ENCODE results near the gene GRIN2D. TPM values are rescaled to one million over a fixed set of nuclear protein-coding genes. Genes with fewer than 3 reads are reported as not detected.

The GRIN2D gene
- polyA plus RNA-seq, 3 donors: 0.13 to 0.29 TPM; not detected in 1

GRCh38 chr19:48351341-48351752, 42.1 kb upstream of the GRIN2D start:
- Histone ChIP-seq H3K4me3 (replicated peaks in 1 of 3; ENCODE audit: low read depth in 2 of 3, low read length in 3 of 3) (no peak overlapping the region), H3K4me2 (replicated peaks; ENCODE audit: extremely low read depth, low read length, poor library complexity, severe bottlenecking) (no peak overlapping the region), H3K36me3 (replicated peaks in 1 of 2; ENCODE audit: control insufficient read depth in 1 of 2, insufficient read depth in 2 of 2, low read length in 2 of 2) (no peaks in the 10 kb centered on the region), H3K79me2 (ENCODE audit: insufficient read depth, low read length) (no peaks in the 10 kb centered on the region), H3K27me3 (ENCODE audit: control insufficient read depth in 2 of 2, insufficient read depth in 2 of 2, low read length in 2 of 2) (no peaks in the 10 kb centered on the region), H3K9ac (ENCODE audit: insufficient read depth, low read length, poor library complexity, severe bottlenecking) (no peak overlapping the region), H3K9me3 (replicated peaks in 1 of 2; ENCODE audit: control insufficient read depth in 1 of 2, insufficient read depth in 1 of 2, low read length in 2 of 2) (no peaks in the 10 kb centered on the region), H3K27ac (ENCODE audit: low read depth in 1 of 2, low read length in 2 of 2) (no peak overlapping the region), H2AFZ (ENCODE audit: insufficient read depth, low read depth, low read length, poor library complexity, severe bottlenecking) (no peak overlapping the region), H4K20me1 (ENCODE audit: insufficient read depth, low read length) (no peaks in the 10 kb centered on the region), H3K4me1 (ENCODE audit: control insufficient read depth in 1 of 2, insufficient read depth in 2 of 2, low read length in 2 of 2) (no peaks in the 10 kb centered on the region)
- DNase-seq: peak; percentile 60 to 69 (median 60)
- H3K36me3 Mint-ChIP-seq: peaks cover 6 to 11% of the 10 kb centered on the region in 2 donors
- peaks cover 0 to 3% (median 0%) of the 10 kb centered on the region in 7 donors for H3K9me3 Mint-ChIP-seq
- H3K4me1 Mint-ChIP-seq: no peaks in the 10 kb centered on the region
- TF ChIP-seq, protein P1, sequence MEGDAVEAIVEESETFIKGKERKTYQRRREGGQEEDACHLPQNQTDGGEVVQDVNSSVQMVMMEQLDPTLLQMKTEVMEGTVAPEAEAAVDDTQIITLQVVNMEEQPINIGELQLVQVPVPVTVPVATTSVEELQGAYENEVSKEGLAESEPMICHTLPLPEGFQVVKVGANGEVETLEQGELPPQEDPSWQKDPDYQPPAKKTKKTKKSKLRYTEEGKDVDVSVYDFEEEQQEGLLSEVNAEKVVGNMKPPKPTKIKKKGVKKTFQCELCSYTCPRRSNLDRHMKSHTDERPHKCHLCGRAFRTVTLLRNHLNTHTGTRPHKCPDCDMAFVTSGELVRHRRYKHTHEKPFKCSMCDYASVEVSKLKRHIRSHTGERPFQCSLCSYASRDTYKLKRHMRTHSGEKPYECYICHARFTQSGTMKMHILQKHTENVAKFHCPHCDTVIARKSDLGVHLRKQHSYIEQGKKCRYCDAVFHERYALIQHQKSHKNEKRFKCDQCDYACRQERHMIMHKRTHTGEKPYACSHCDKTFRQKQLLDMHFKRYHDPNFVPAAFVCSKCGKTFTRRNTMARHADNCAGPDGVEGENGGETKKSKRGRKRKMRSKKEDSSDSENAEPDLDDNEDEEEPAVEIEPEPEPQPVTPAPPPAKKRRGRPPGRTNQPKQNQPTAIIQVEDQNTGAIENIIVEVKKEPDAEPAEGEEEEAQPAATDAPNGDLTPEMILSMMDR (IDR thresholded peaks at IDR 0.05): peak; percentile 83
- 48% methylated on average over 8 of the region's 8 CpGs for WGBS (ENCODE audit: insufficient coverage)
- no peak overlapping the region for H3K4me3 Mint-ChIP-seq
- intact Hi-C loops (cut with micrococcal nuclease): loop anchor here (5.0 kb wide), 2 partner anchors 34 to 39 kb away; no protein-coding TSS in a partner anchor
- peak overlapping the region in 2 of 7 donors; percentile 26 to 71 for H3K27ac Mint-ChIP-seq
- peaks cover 0 to 3% (median 0%) of the 10 kb centered on the region in 3 donors for H3K27me3 Mint-ChIP-seq (ENCODE audit: low read depth in 3 of 3)

GRCh38 chr19:48353677-48354076, 39.8 kb upstream of the GRIN2D start:
- Histone ChIP-seq H3K9me3 (replicated peaks in 1 of 2; ENCODE audit: control insufficient read depth in 1 of 2, insufficient read depth in 1 of 2, low read length in 2 of 2) (no peaks in the 10 kb centered on the region), H3K36me3 (replicated peaks in 1 of 2; ENCODE audit: control insufficient read depth in 1 of 2, insufficient read depth in 2 of 2, low read length in 2 of 2) (no peaks in the 10 kb centered on the region), H3K9ac (ENCODE audit: insufficient read depth, low read length, poor library complexity, severe bottlenecking) (no peak overlapping the region), H4K20me1 (ENCODE audit: insufficient read depth, low read length) (no peaks in the 10 kb centered on the region), H3K4me3 (replicated peaks in 1 of 3; ENCODE audit: low read depth in 2 of 3, low read length in 3 of 3) (no peak overlapping the region), H3K4me1 (ENCODE audit: control insufficient read depth in 1 of 2, insufficient read depth in 2 of 2, low read length in 2 of 2) (no peaks in the 10 kb centered on the region), H3K4me2 (replicated peaks; ENCODE audit: extremely low read depth, low read length, poor library complexity, severe bottlenecking) (no peak overlapping the region), H3K27ac (ENCODE audit: low read depth in 1 of 2, low read length in 2 of 2) (no peak overlapping the region), H3K27me3 (ENCODE audit: control insufficient read depth in 2 of 2, insufficient read depth in 2 of 2, low read length in 2 of 2) (no peaks in the 10 kb centered on the region), H3K79me2 (ENCODE audit: insufficient read depth, low read length) (no peaks in the 10 kb centered on the region), H2AFZ (ENCODE audit: insufficient read depth, low read depth, low read length, poor library complexity, severe bottlenecking) (no peak overlapping the region)
- intact Hi-C loops (cut with micrococcal nuclease): loop anchor here (5.0 kb wide), 2 partner anchors 36 to 41 kb away; no protein-coding TSS in a partner anchor
- no peak for DNase-seq
- TF ChIP-seq, protein P1 (IDR thresholded peaks at IDR 0.05): no peak
- Mint-ChIP-seq H3K27me3 (ENCODE audit: low read depth in 3 of 3) (peaks cover 0 to 3% (median 0%) of the 10 kb centered on the region in 3 donors), H3K4me3 (no peak overlapping the region), H3K4me1 (no peaks in the 10 kb centered on the region), H3K27ac (no peak overlapping the region), H3K36me3 (peaks cover 6 to 9% of the 10 kb centered on the region in 2 donors), H3K9me3 (peaks cover 0 to 3% (median 0%) of the 10 kb centered on the region in 7 donors)
- WGBS (ENCODE audit: insufficient coverage): 100% methylated on average over 1 of the region's 5 CpGs
